CD4-positive, alpha-beta T cell treated with Interleukin-17A for 4 hours (primary cell): ENCODE measurements around the gene HTR3D.
"Not testable (repeated sequence)": the region's sequence is repeated elsewhere in the genome, so short reads cannot be mapped to it uniquely, and the experiment has no call there.

Experiments
- DNase-seq: peaks from one replicate; pipeline ENCODE4 v3.0.0-alpha.2; 2020; ENCODE audit warnings: mixed read lengths

Gene HTR3D

DNA sequence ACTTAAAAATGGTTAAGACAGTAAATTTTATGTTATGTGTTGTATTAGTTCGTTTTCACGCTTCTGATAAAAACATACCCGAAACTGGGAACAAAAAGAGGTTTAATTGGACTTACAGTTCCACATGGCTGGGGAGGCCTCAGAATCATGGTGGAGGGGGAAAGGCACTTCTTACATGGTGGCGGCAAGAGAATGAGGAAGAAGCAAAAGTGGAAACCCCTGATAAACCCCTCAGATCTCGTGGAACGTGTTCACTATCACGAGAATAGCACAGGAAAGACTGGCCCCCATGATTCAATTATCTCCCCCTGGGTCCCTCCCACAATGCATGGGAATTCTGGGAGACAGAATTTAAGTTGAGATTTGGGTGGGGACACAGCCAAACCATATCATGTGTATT lies 39.6 kb downstream of the HTR3D start:
- not testable (repeated sequence) for DNase-seq

DNA sequence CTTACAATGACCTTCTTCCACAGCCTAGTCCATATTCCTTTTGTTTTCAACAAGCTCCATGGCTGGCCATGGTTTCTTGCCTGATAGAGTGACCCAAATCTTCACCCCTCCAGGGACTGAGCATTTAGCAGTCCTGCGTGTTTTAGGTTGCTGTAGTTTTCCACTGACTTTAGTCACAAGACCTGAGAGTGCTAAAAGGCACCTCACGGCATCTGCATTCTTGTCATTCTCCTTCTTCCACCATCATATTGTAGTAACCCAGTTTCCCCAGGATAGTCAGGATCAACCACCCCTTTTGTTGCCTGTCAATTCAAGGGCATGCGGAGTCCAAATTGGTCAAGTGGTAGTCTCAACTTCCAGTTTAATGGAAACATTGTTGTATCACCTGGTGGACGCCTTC lies 42.1 kb downstream of the HTR3D start:
- DNase-seq, result no peak

DNA sequence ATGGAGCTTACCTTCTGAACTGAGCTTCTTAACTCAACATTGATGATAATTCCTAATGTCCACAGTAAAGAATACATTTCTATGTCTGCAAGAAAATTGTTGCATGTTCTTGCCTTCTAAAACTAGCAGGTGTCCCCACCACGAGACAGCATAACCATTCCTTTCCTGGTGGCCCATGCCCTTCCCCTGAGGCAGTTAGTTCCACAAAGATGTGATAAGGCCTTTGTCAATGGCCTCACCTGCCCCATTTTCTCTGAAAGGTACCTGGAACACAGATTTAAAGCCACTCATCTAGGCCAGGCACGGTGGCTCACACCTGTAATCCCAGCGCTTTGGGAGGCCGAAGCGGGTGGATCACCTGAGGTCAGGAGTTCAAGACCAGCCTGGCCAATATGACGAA lies 44.4 kb downstream of the HTR3D start:
- DNase-seq, result no peak

DNA sequence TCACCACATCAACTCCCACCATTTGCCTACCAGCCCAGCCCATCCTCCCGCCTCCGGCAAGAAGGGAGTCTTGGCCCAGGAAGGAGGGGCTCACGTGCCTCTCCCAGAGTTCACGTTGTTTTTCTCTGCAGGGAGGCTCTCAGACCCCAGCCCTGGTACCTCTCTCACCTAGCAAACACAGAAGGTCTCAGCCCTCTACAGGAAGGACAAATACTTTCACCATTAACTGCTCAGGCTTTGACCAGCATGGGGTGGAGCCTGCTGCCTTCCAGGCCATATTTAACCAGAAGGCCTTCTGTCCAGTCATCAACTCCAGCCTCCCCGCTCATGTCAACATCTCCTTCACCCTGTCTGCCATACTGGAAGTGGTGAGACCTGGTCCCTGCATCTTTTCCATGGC lies 46.3 kb downstream of the HTR3D start:
- no peak for DNase-seq

DNA sequence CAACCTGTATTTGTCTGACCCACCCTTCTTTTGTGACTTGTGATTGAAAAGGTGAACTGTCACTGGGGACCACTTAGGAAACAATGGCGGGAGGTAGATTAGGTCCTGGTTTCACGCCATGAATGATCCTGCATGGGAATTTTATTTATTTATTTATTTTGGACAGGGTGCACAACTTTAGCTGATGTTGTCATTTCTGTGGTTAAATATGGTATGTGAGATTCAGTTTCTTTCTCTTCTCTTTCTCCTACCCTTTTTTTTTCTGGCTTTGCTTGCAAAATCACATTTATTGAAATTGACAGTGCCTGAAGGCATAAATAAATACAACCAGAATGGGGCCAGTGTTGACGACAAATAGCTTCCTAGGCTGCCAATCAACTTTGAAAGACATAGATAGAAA lies 47.3 kb downstream of the HTR3D start:
- DNase-seq, result no peak

DNA sequence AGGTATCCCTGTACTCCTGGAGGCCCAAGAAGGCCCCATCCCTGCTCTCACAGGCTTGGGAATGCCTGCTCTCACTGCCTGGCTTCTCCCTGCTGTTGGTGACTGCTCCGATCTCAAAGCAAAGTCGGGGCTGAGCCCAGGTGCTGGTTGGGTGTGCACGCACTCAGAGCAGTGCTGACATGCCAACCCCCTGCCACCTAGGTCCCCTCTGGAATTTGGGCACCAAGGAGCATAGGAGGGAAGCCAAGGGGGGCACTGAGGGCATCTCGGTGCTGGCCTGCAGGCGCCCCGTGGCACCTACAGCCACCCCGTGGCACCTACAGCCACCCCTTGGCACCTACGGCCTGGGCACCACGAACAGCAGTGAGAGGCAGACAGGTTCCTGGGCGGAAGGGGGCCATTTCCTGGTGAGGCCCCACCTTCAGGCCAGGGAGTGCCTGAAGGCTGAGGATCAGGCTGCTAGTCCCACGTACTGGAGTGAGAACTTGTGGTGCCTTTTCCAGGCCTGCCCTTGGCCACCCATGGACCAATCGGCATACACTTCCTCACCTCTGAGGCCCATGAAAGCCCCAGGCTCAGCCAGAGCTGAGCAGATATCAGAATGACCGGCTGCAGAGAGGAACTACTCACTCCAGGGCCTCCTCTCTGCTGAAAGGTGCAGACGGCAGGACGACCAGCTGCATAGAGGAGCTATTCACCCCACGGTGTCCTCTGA lies 49.7 kb downstream of the HTR3D start:
- DNase-seq, result no peak

DNA sequence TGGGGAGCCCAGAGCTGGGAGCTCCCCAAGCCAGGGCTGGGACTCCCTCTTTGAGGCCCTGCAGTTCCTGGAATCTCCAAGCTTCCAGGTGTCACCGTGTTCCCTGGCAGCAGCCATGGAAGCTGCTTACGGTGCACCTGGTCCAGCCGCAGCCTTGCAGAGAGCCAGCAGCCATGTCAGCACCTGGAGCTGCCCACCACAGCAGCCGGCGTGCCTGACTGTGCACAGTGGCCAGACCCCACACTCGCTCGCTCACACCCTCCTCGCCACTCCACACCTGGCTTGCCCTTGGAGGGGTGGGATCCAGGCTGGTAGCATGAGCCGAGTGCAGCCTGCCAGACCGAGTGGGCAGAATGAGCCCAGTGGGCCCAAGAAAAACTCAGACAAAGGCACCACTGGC lies 50.5 kb downstream of the HTR3D start:
- no peak for DNase-seq

DNA sequence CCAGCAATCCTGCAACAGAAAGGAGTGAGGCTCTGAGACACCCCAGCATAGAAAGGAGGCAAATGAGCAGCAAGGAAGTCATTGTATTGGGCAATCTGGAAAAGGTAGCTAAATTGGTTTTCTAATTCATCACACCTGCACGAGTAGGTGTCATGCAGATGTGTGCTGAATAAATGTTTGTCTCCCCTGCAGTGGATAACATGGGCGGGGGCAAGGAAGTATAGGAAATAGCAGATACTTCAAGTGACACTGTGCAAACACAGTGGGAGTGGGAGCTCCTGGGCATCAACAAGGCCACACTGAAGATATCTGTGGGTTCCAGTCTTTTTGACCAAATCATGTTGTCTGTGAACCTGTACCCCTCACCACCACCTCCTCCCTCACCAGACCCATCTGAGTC lies 50.9 kb downstream of the HTR3D start:
- no peak for DNase-seq

DNA sequence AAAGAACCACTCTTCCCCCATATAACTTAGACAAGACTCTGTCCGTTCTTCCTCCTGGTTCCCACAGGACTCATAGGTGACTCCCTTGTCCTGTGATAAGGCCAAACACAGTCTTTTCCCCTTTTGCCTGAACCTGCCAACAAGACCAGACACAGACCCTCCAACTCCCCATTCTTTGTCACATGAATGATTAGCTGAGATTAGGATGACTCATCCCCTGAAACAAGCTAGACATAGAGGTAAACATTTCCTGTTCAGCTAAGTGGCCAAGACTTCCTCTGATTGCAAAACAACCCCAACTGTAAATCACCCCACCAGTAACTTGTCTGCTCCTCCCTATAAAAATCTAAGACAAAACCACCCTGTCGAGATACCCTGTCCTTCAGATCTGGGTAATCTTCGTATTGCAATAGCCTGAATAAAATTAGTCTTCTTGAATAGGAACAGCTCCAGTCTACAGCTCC lies 53.9 kb downstream of the HTR3D start:
- no peak for DNase-seq
